GM12892 (cell line): Measurements from ENCODE around the gene SHH.

ENCODE experiments used
- POLR2A ChIP-seq: IDR thresholded peaks from 2 replicates; pipeline ENCODE4 v1.6.1; 2011; ENCODE audit warnings: low read depth, low read length, control low read depth
- POLR2AphosphoS5 ChIP-seq: IDR thresholded peaks from 2 replicates; pipeline ENCODE4 v1.6.1; 2011; ENCODE audit warnings: low read depth, low read length, control low read depth
- TAF1 ChIP-seq: IDR thresholded peaks from 2 replicates; pipeline ENCODE4 v1.6.1; 2011; ENCODE audit warnings: low read depth, mild to moderate bottlenecking, control low read depth, low read length, borderline replicate concordance

GRCh38 chr7:155850766-155851678, 38.8 kb upstream of the SHH start:
- TF ChIP-seq TAF1 (no peak), POLR2A (no peak), POLR2AphosphoS5 (no peak)
